Activated T-helper 2 cell treated with anti-CD3 and anti-CD28 coated beads, Interferon-gamma antibody, Interleukin-2, Interleukin-4, amounts not matched to agents 10 μg/mL and 5 μg/mL and 100 μg/mL, durations not matched to agents 14 hours and 24 hours and 36 hours (primary cell): Measurements from ENCODE around the gene PSD. TPM values are rescaled to one million over a fixed set of nuclear protein-coding genes. Genes with fewer than 3 reads are reported as not detected.
A peak's percentile ranks its signal among the peaks of the same experiment; 100 is the strongest.

ENCODE experiments used
- DNase-seq: peaks from one replicate; pipeline ENCODE4 v3.0.0; 2021; ENCODE audit warnings: low spot score
- H3K27ac Mint-ChIP-seq: one replicate; pipeline ENCODE4 v1.8.0; 2021; ENCODE audit warnings: mixed read lengths
- H3K27me3 Mint-ChIP-seq: one replicate; pipeline ENCODE4 v1.8.0; 2021; ENCODE audit warnings: low read depth, mixed read lengths
- H3K36me3 Mint-ChIP-seq: one replicate; pipeline ENCODE4 v1.8.0; 2021; ENCODE audit warnings: low read depth, mixed read lengths
- H3K4me1 Mint-ChIP-seq: one replicate; pipeline ENCODE4 v1.8.0; 2021; ENCODE audit warnings: low read depth, mixed read lengths
- H3K4me3 Mint-ChIP-seq: one replicate; pipeline ENCODE4 v1.8.0; 2021; ENCODE audit warnings: low read depth, mild to moderate bottlenecking, moderate library complexity, mixed read lengths
- H3K9me3 Mint-ChIP-seq: one replicate; pipeline ENCODE4 v1.8.0; 2021; ENCODE audit warnings: mixed read lengths
- intact Hi-C: fragments of 100-400 bp; cut with micrococcal nuclease; formaldehyde crosslinking; loops from one replicate; pipeline ENCODE4 v1.15.1; 2023
- total RNA-seq: library from RNA; stranded (reverse); gene quantifications from 2 replicates; pipeline ENCODE4 v1.2.3, GENCODE V29; 2022

PSD gene
- total RNA-seq, 1 donor from 2014 or later: 10.6 TPM

DNA sequence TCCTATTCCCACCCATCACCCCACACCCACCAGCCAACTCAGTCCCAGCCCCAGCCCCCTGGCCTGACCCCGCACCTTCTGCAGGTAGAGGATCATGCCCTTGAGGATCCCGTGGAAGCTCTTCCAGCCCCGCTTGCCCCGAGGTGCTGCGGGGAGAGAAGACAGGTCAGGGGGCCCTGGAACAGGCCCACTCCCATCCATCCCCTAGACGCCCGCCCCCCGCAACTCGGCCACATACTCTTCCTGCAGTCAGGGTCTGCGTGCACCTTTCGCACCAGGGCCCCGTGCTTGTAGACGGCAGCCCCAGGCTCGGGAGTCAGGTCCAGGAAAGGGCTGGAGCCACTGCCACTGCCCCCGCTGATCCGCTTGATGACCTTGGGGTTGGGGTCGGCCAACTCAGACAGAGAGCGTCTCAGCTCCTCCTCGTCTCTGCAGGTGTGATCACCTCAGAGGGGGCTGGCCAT is 13.4 kb downstream of the PSD start:
- intact Hi-C loops: no loop called here
- no peak overlapping the region for H3K27ac Mint-ChIP-seq
- DNase-seq: no peak
- H3K9me3 Mint-ChIP-seq: no peaks in the 10 kb centered on the region
- H3K4me1 Mint-ChIP-seq: peaks cover 18% of the 10 kb centered on the region
- H3K4me3 Mint-ChIP-seq: no peak overlapping the region
- H3K36me3 Mint-ChIP-seq: peaks cover 39% of the 10 kb centered on the region
- peaks cover 14% of the 10 kb centered on the region for H3K27me3 Mint-ChIP-seq

DNA sequence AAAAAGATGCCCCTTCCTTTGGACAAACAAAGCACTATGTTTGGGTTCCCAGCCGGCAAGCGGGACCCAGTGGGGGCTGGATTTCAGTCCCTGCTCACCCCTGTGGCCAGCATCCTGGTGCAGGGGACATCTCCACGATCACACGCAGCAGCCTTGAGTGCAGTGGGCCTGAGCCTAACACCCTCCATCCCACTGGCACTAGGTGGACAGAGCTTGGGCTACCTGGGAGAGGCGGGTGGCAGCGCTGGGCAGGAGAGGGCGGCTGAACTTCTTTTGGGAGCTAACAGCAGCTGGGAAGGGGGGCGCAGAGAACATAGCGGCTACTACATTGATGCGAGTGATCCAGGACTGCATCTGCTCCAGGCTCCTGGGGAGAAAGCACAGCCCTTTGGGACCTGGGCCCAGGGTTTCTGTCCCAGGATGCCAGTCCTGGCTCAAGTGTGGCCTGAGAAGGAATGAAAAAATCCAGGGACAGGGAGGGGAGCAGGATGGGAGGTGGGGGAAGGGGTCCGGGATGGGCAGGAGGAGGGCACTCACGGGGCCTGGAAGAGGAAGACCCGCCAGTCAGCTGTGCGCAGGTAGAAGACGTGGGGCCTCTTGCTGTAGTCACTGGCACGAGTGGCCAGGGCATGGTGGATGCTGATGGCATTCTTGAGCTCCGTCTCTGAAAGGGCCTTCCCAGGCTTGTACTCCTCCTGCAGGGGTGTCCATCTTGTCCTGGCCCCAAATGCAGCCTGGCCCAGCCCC is 14.1 kb downstream of the PSD start:
- no peak for DNase-seq
- Mint-ChIP-seq H3K4me3 (no peak overlapping the region), H3K36me3 (peaks cover 45% of the 10 kb centered on the region), H3K27me3 (peaks cover 8% of the 10 kb centered on the region), H3K9me3 (no peaks in the 10 kb centered on the region), H3K27ac (no peak overlapping the region), H3K4me1 (peaks cover 14% of the 10 kb centered on the region)
- intact Hi-C loops: no loop called here

DNA sequence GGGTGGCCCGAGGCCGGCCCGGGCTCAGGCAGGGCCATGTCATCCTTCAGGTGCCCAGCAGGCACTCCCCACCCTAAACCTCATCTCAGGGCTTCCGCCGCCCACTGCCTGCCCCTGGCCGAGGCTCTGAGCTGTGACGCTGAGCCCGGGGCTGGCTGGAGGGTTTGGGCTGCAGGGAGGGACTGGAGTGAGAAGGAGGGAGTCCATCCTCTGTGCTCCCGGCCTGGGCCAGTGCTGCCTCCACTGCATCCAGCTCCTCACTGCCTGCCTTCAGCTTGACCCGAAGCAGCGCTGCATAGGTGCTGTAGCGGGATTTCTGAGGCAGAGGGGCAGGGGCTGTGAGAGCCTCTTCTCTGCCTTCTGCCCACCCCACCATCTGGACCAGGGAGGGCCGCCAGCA is 15.5 kb downstream of the PSD start:
- Mint-ChIP-seq H3K4me1 (peaks cover 15% of the 10 kb centered on the region), H3K4me3 (no peak overlapping the region), H3K36me3 (peaks cover 56% of the 10 kb centered on the region), H3K27me3 (peaks cover 2% of the 10 kb centered on the region), H3K27ac (no peak overlapping the region), H3K9me3 (no peaks in the 10 kb centered on the region)
- no peak for DNase-seq
- intact Hi-C loops: no loop called here

DNA sequence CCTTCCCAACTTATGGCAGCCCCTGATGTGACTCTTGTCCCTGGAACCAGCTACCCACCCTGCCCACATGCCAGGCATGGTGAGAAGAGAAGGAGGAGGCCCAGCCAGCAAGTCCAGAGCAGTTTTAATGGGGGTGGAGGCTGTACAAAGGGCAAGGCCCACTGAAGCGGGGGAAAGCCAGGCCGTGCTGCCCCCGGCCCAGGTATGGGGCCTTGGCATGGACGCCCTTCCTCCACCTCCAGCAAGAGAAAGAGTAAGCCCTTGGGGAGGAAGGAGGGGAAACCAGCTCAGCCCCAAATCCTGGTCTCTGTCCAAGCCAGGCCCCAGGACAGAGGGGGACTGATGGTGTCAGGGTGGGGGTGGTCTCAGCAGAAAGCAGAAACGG is 16.1 kb downstream of the PSD start:
- intact Hi-C loops: no loop called here
- H3K27ac Mint-ChIP-seq: no peak overlapping the region
- no peak for DNase-seq
- H3K4me3 Mint-ChIP-seq: no peak overlapping the region
- H3K36me3 Mint-ChIP-seq: peaks cover 62% of the 10 kb centered on the region
- H3K4me1 Mint-ChIP-seq: peaks cover 16% of the 10 kb centered on the region
- no peaks in the 10 kb centered on the region for H3K27me3 Mint-ChIP-seq
- no peaks in the 10 kb centered on the region for H3K9me3 Mint-ChIP-seq

DNA sequence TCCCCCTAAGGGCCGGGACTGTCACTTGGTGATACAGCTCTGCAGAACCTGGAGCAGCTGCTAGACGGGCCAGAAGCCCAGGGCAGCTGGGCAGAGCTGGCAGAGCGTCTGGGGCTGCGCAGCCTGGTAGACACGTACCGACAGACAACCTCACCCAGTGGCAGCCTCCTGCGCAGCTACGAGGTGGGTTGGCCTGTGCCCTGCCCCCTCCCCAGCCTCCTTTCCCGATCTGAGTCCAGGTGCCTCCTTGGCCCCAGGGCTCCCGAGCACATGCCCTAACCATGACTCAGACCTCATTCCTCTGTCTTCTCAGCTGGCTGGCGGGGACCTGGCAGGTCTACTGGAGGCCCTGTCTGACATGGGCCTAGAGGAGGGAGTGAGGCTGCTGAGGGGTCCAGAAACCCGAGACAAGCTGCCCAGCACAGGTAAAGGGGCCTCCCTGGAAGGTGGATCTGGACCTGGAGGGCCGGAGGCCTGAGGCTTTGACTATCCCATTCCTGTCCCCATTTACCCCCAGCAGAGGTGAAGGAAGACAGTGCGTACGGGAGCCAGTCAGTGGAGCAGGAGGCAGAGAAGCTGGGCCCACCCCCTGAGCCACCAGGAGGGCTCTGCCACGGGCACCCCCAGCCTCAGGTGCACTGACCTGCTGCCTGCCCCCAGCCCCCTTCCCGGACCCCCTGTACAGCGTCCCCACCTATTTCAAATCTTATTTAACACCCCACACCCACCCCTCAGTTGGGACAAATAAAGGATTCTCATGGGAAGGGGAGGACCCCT is 16.7 kb downstream of the PSD start:
- H3K27ac Mint-ChIP-seq: no peak overlapping the region
- H3K4me1 Mint-ChIP-seq: peaks cover 18% of the 10 kb centered on the region
- H3K4me3 Mint-ChIP-seq: no peak overlapping the region
- no peaks in the 10 kb centered on the region for H3K27me3 Mint-ChIP-seq
- intact Hi-C loops: no loop called here
- DNase-seq: no peak
- H3K36me3 Mint-ChIP-seq: peaks cover 68% of the 10 kb centered on the region
- no peaks in the 10 kb centered on the region for H3K9me3 Mint-ChIP-seq

DNA sequence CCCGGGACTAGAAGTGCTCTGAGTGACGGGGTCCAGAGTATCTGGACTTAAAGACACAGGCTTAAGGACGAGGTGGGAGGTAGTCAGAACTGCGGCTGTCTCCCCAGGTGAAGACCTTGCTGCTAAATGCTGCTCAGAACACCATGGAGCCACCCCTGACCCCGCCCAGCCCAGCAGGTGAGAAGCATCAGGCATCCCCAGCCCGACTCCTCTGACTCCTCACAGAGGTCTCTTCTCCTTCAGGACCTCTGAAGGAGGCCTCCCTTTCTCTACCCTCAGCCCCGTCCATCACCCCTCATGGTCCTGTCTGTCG is 17.3 kb downstream of the PSD start:
- intact Hi-C loops: no loop called here
- Mint-ChIP-seq H3K9me3 (no peaks in the 10 kb centered on the region), H3K36me3 (peaks cover 74% of the 10 kb centered on the region), H3K4me3 (no peak overlapping the region), H3K4me1 (peaks cover 22% of the 10 kb centered on the region), H3K27me3 (no peaks in the 10 kb centered on the region), H3K27ac (no peak overlapping the region)
- DNase-seq: no peak

DNA sequence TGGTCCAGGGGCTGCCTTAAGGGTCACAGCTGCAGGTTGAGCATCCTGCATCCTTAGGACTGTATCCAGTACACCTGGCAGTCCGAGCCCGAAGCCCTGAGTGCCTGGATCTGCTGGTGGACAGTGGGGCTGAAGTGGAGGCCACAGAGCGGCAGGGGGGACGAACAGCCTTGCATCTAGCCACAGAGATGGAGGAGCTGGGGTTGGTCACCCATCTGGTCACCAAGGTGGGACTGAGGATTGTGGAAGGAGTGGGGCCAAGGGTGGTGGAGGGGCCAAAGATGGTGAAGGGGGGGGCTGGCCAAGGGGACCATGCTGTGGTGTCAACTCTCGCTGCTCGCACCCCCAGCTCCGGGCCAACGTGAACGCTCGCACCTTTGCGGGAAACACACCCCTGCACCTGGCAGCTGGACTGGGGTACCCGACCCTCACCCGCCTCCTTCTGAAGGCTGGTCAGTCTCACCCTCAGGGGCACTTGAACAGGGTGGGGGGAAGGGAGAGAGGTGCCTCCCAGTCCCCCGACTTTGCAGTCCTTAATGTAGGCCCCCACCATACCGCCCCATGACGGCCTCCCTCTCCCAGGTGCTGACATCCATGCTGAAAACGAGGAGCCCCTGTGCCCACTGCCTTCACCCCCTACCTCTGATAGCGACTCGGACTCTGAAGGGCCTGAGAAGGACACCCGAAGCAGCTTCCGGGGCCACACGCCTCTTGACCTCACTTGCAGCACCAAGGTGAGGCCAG is 17.8 kb downstream of the PSD start:
- no peak overlapping the region for H3K4me3 Mint-ChIP-seq
- H3K27me3 Mint-ChIP-seq: no peaks in the 10 kb centered on the region
- peaks cover 79% of the 10 kb centered on the region for H3K36me3 Mint-ChIP-seq
- intact Hi-C loops: no loop called here
- DNase-seq: no peak
- peaks cover 23% of the 10 kb centered on the region for H3K4me1 Mint-ChIP-seq
- no peaks in the 10 kb centered on the region for H3K9me3 Mint-ChIP-seq
- peak overlapping the region; percentile 39 for H3K27ac Mint-ChIP-seq

DNA sequence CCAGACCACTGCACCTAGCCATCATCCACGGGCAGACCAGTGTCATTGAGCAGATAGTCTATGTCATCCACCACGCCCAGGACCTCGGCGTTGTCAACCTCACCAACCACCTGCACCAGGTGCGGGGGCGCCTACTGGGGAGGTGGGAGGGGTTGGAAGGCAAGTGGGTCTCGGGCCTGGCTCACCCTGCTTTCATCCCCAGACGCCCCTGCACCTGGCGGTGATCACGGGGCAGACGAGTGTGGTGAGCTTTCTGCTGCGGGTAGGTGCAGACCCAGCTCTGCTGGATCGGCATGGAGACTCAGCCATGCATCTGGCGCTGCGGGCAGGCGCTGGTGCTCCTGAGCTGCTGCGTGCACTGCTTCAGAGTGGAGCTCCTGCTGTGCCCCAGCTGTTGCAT is 18.5 kb downstream of the PSD start:
- intact Hi-C loops: no loop called here
- H3K36me3 Mint-ChIP-seq: peaks cover 76% of the 10 kb centered on the region

DNA sequence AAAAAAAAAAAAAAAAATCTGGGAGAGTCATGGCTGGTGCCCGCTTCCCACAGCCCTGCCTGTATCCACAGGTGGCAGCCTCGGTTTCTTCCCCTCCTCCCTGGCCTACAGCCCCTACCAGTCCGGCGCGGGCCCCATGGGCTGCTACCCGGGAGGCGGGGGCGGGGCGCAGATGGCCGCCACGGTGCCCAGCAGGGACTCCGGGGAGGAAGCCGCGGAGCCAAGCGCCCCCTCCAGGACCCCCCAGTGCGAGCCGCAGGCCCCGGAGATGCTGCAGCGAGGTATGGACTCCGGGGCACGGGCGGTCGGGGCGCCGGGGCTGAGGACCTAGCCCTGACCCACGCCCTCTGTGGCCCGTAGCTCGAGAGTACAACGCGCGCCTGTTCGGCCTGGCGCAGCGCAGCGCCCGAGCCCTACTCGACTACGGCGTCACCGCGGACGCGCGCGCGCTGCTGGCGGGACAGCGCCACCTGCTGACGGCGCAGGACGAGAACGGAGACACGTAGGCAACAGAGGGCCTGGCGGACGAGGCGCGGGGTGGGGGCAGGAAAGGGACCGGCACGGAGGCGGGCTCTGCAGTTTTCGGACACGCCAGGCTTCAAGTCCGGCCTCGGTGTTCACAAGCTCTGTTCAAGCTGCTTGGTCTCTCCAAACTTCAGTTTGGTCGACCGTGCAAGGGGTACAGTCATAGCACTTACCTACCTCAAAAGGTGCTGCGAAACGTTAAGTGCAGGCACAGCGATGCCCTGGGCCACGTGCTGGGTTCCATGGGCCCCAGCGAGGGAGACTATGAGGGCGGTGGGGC is 19.2 kb downstream of the PSD start:
- Mint-ChIP-seq H3K4me3 (peak overlapping the region; percentile 91), H3K27me3 (no peaks in the 10 kb centered on the region), H3K36me3 (peaks cover 81% of the 10 kb centered on the region), H3K4me1 (peaks cover 23% of the 10 kb centered on the region), H3K27ac (peak overlapping the region; percentile 69), H3K9me3 (no peaks in the 10 kb centered on the region)
- DNase-seq: peak; percentile 87
- intact Hi-C loops: loop anchor here (1.0 to 10.0 kb wide), 6 partner anchors 10 to 565 kb away; partner anchors contain the start of genes GBF1 and PPRC1

More for the DNA sequence above, 18.5 kb downstream of the PSD start:
- Mint-ChIP-seq H3K9me3 (no peaks in the 10 kb centered on the region), H3K4me1 (peaks cover 23% of the 10 kb centered on the region), H3K27ac (peak overlapping the region; percentile 55), H3K27me3 (no peaks in the 10 kb centered on the region), H3K4me3 (no peak overlapping the region)
- DNase-seq: no peak

DNA sequence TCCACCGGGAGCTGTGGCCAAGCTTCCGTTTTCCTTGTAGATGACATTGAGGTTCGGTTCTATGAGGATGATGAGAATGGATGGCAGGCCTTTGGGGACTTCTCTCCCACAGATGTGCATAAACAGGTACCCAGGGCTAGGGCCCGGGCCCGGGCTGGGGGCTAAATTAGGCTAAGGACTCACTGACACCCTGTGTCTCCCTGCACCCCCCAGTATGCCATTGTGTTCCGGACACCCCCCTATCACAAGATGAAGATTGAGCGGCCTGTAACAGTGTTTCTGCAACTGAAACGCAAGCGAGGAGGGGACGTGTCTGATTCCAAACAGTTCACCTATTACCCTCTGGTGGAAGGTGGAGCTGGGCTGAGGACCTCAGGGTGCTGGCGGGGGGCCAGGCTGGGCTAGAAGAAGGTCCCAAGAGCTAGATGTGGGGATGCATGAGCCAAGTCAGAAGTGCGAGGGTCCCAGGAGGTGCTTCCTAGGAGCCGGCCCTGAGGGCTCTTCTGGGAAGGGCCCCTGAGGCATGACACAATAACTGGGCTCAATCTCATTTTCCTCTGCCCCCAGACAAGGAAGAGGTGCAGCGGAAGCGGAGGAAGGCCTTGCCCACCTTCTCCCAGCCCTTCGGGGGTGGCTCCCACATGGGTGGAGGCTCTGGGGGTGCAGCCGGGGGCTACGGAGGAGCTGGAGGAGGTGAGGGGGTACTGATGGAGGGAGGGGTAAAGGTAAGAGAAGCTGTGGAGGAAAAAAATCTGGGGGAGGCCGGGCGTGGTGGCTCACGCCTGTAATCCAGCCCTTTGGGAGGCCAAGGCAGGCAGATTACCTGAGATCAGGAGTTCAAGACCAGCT is 20.2 kb downstream of the PSD start:
- intact Hi-C loops: loop anchor here (1.0 to 10.0 kb wide), 6 partner anchors 11 to 564 kb away; partner anchors contain the start of genes GBF1 and PPRC1
- H3K4me3 Mint-ChIP-seq: peak overlapping the region; percentile 91
- no peak for DNase-seq
- peaks cover 25% of the 10 kb centered on the region for H3K4me1 Mint-ChIP-seq
- H3K27me3 Mint-ChIP-seq: no peaks in the 10 kb centered on the region
- peak overlapping the region; percentile 69 for H3K27ac Mint-ChIP-seq
- peaks cover 77% of the 10 kb centered on the region for H3K36me3 Mint-ChIP-seq
- no peaks in the 10 kb centered on the region for H3K9me3 Mint-ChIP-seq

DNA sequence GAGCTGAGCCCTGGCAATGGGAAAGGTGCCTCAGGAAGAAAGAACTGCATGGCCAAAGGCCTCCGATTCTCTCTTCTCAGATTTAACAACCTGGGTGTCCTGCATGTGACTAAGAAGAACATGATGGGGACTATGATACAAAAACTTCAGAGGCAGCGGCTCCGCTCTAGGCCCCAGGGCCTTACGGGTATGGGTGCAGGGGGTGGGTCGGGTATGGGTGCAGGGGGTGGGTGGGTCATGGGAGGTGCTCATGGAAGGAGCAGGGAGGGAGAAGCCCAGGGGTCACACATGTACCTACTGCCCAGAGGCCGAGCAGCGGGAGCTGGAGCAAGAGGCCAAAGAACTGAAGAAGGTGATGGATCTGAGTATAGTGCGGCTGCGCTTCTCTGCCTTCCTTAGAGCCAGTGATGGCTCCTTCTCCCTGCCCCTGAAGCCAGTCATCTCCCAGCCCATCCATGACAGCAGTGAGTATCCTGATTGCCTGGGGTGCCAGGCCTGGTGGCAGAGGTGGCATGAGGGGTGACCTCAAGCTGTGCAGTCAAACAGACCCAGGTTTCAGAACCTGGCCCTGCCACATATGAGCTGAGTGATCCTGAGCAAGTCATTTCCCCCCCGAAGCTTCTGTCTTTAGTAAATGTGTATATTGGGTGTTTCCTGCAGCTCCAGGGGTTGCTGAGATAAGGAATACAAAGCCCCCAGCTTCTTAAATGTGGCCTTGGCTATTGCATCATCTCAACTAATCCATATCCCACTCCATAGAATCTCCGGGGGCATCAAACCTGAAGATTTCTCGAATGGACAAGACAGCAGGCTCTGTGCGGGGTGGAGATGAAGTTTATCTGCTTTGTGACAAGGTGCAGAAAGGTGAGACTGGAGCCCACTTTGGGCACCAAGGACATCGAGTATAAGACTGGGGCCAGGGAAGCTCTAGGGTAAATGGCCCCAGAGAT is 21.1 kb downstream of the PSD start:
- Mint-ChIP-seq H3K36me3 (peaks cover 75% of the 10 kb centered on the region), H3K9me3 (no peaks in the 10 kb centered on the region), H3K4me1 (peaks cover 30% of the 10 kb centered on the region), H3K27me3 (no peaks in the 10 kb centered on the region), H3K27ac (peak overlapping the region; percentile 99), H3K4me3 (peak overlapping the region; percentile 91)
- intact Hi-C loops: loop anchor here (5.0 to 10.0 kb wide), 3 partner anchors 150 to 563 kb away; partner anchors contain the start of genes GBF1 and PPRC1
- no peak for DNase-seq
